NK-92 treated with Interleukin-12 subunit alpha and Interleukin-12 subunit beta, amount 100 ng/mL, for 24 hours (cell line): Measurements from ENCODE around the gene CRY2.

Experiments used
- DNase-seq: peaks from one replicate; lab custom pipeline; 2025; lab: John Stamatoyannopoulos, UW

The CRY2 gene

GRCh38 chr11:45918331-45918941 is 71.2 kb downstream of the CRY2 start:
- peak; percentile 80 for DNase-seq

DNA sequence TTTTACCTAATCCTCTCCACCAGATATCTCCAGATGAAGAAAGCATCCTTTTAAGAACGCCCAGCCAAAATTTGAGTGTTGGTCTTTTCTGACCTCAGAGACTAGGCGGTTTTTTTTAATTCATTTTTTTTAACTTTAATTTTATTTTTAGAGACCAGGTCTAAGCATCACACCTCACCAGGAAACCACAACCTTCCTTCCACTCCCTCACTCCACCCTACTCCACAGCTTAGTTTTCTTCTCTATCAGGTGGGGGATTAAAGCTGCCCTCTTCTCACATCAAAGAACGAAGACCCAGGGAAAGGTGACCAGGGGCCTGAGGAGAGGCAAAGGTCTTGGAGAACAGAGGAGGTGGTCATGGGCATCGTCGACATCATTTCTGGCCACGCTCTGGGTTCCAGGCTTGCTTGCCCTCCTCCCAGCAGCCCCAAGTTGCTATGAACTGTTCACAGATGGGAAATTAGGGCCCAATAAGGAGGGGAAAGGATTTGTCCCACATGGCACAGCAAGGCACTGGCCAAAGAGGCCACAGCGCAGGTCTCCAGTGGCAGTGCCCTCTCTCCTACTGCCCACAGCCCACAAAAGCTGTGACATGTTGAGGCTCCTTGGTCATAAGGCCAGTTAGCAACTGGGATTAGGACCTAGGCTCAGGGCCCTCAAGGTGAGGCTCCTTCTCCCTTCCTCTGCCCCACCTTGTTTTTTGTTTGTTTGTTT is 71.8 kb downstream of the CRY2 start:
- DNase-seq: no peak

- DNase-seq: no peak
Measured at GRCh38 chr11:45919806-45920530, 72.7 kb downstream of the CRY2 start.

- no peak for DNase-seq
Measured at GRCh38 chr11:45920531-45921477, 73.5 kb downstream of the CRY2 start.

DNA sequence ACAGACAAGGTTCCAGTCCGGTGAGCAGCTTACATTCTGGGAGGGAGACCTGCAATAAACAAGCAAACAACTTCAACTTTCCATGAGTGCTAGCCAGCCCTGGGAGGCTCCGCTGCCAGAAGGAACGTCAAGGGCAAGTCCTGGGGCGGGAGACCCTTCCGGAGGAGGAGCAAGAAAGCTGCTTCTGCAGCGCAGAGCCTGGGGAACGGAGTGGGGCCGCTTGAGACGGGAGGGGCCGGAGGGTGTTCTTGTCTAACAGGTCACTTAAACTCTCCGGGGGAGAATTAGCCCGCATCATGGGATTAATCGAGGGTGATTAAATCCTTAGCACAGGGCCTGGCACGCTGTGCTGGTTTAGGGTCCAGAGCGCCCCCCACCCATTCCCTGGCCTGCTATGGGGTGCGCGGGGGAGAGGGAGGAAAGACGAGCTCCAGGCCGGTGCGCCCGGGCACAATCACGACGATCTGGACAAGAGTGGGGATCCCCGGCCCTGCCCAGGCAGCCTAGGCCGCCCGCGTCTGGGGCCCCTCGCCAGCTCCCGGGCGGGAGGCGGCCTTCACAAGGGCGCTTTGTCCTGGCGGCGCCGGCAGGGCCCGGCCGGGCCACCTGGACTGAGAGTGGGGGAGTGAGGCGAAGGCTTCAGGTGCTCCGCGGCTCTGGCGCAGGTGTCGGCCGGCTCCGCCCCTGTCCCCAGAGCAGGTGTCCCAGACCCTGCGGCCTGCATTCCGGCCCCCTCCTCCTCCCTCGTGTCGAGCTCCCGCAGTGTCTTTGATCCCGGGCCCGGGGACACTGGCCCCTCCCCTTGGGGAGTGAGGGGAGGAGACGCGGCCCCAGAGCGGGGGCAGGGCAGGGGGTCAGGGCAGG is 74.5 kb downstream of the CRY2 start:
- DNase-seq: no peak

- no peak for DNase-seq
Measured at GRCh38 chr11:45922425-45923082, 75.3 kb downstream of the CRY2 start, which contains the start of gene LARGE2. Gene LARGE2 (plus strand): TSS chr11:45922656. CDS start chr11:45922883, 227 bp downstream.

DNA sequence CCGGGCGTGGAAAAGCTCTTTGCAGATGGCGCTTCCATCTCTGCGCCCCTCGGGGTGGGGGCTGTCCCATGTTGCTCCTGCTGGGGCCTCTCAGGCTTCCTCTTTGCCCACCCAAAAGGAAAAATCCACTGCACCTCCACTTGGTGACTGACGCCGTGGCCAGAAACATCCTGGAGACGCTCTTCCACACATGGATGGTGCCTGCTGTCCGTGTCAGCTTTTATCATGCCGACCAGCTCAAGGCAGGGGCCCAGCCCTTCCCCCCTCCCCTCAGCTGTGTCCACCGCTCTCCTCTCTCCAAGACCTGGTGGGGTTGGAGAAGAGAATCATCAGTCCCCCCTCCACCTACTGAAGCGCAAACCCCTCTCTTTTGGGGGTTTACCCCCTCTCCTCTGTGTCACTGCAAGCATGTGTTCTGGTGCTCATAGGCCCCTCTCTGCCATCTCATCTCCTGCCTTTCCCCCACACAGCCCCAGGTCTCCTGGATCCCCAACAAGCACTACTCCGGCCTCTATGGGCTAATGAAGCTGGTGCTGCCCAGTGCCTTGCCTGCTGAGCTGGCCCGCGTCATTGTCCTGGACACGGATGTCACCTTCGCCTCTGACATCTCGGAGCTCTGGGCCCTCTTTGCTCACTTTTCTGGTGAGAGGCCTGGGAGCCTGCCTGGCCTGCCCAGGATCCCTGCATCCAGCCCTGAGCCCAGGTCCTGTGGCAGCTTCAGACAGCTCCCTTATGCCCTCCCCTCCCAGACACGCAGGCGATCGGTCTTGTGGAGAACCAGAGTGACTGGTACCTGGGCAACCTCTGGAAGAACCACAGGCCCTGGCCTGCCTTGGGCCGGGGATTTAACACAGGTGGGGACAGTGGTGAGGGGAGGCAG is 77.0 kb downstream of the CRY2 start:
- no peak for DNase-seq

DNA sequence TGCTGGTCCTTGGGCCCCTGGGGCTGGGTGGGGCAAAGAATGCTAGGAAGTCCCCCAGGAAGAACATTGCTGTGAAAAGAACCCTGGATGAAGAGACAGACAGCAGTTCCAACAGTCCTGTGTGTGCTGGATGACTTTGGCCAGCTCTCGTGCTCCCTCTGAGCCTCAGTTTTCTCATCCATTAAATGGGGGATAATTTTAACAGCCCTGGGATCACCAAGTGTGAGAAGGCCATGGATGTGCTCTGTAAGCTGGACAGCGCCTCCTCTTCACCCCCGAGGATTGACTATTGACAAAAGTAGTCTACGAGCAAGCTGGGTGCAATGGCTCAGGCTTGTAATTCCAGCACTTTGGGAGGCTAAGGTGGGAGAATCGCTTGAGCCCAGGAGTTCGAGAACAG is 77.7 kb downstream of the CRY2 start:
- DNase-seq: no peak

DNA sequence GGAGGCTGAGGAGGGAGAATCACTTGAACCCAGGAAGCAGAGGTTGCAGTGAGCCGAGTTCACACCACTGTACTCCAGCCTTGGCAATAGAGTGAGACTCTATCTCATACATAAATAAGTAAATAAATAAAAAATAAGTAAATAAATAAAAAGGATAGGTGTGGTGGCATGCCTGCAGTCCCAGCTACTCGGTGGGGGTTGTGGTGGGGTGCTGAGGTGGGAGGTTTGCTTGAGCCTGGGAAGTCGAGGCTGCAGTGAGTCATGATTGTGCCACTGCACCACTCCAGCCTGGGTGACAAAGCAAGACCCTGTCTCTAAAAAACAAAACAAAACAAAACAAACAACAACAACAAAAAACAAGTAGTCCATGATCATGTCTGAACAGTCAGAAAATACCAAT is 78.3 kb downstream of the CRY2 start:
- no peak for DNase-seq

- no peak for DNase-seq
Measured at GRCh38 chr11:45926001-45926401, 78.7 kb downstream of the CRY2 start.

GRCh38 chr11:45926536-45927331 is 79.5 kb downstream of the CRY2 start:
- DNase-seq: no peak

- DNase-seq: no peak
Measured at GRCh38 chr11:45927332-45927683, 80.0 kb downstream of the CRY2 start.

DNA sequence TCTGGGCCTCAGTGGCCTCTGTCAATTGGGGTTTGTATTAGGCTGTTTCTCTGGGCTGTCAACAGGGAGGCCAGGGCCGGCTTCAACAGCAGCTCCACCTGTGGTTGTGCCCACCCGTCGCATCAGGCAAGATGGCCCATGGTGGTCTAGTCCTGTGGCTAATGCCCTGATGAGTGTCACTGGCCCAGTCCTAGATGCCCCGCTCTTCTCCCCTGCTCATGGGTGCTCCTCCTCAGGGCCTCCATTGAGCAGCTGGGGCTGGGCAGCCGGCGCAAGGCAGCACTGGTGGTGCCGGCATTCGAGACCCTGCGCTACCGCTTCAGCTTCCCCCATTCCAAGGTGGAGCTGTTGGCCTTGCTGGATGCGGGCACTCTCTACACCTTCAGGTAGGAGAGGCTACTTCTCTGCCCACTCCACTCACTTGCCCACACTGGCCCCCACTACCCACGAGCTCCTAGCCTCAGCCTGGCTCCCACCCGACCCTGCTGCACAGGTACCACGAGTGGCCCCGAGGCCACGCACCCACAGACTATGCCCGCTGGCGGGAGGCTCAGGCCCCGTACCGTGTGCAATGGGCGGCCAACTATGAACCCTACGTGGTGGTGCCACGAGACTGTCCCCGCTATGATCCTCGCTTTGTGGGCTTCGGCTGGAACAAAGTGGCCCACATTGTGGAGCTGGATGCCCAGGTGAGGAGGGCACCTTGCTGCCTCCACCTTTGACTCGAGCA is 80.6 kb downstream of the CRY2 start:
- no peak for DNase-seq

- no peak for DNase-seq
Measured at GRCh38 chr11:45928535-45929215, 81.4 kb downstream of the CRY2 start.

GRCh38 chr11:45929486-45930030 is 82.3 kb downstream of the CRY2 start:
- no peak for DNase-seq

- DNase-seq: no peak
Measured at GRCh38 chr11:45930031-45930794, 82.9 kb downstream of the CRY2 start.
